HG03045 (cell line): ENCODE measurements around the gene UBL7.
A peak's percentile ranks its signal among the peaks of the same experiment; 100 is the strongest.
"Not testable (repeated sequence)": the region's sequence is repeated elsewhere in the genome, so short reads cannot be mapped to it uniquely, and the experiment has no call there.

ENCODE experiments used
- ATAC-seq: cut with Tn5 transposase; IDR thresholded peaks from one replicate; pipeline ENCODE4 v1.9.1; 2021; ENCODE audit warnings: mild to moderate bottlenecking, moderate library complexity; ENCODE audit not compliant: unreplicated experiment

Gene UBL7

GRCh38 chr15:74464216-74464615 lies 3.3 kb upstream of the UBL7 start:
- no peak for ATAC-seq

- no peak for ATAC-seq
Observed at GRCh38 chr15:74463634-74464033, 2.7 kb upstream of the UBL7 start.

- no peak for ATAC-seq
Observed at GRCh38 chr15:74461847-74462511, 1.0 kb upstream of the UBL7 start.

GRCh38 chr15:74460298-74460697 lies 662 bp downstream of the UBL7 start:
- ATAC-seq, result peak; percentile 5

GRCh38 chr15:74459798-74460197 lies 1.2 kb downstream of the UBL7 start:
- ATAC-seq, result not testable (repeated sequence)

GRCh38 chr15:74458473-74458872 lies 2.5 kb downstream of the UBL7 start:
- ATAC-seq, result no peak

- not testable (repeated sequence) for ATAC-seq
Observed at GRCh38 chr15:74457036-74457435, 3.9 kb downstream of the UBL7 start.

- no peak for ATAC-seq
Observed at GRCh38 chr15:74454764-74455500, 6.0 kb downstream of the UBL7 start.

- no peak for ATAC-seq
Observed at GRCh38 chr15:74453925-74454763, 6.8 kb downstream of the UBL7 start.

- ATAC-seq, result no peak
Observed at GRCh38 chr15:74451861-74452835, 8.8 kb downstream of the UBL7 start.

- ATAC-seq, result no peak
Observed at GRCh38 chr15:74451322-74451721, 9.6 kb downstream of the UBL7 start.

GRCh38 chr15:74449643-74450205 lies 11.2 kb downstream of the UBL7 start:
- no peak for ATAC-seq

GRCh38 chr15:74449095-74449494 lies 11.9 kb downstream of the UBL7 start:
- ATAC-seq, result no peak

- no peak for ATAC-seq
Observed at GRCh38 chr15:74445816-74446763, 14.9 kb downstream of the UBL7 start.

GRCh38 chr15:74444106-74445062 lies 16.6 kb downstream of the UBL7 start:
- ATAC-seq, result no peak

GRCh38 chr15:74443100-74443909 lies 17.7 kb downstream of the UBL7 start:
- no peak for ATAC-seq

GRCh38 chr15:74442604-74443003 lies 18.4 kb downstream of the UBL7 start:
- no peak for ATAC-seq
